OCI-M2 (cell line): ENCODE results near the gene DSCAM.
"Not testable (repeated sequence)": the region's sequence is repeated elsewhere in the genome, so short reads cannot be mapped to it uniquely, and the experiment has no call there.

ENCODE experiments used
- DNase-seq: peaks from one replicate; lab custom pipeline; 2025; ENCODE audit not compliant: unreplicated experiment; lab: John Stamatoyannopoulos, UW

The DSCAM gene

GRCh38 chr21:40846587-40847411 is at the start of gene DSCAM:
Gene DSCAM (minus strand): TSS chr21:40847158. CDS start chr21:40846661, 497 bp downstream.
- no peak for DNase-seq

GRCh38 chr21:40895697-40896096 is 48.7 kb upstream of the DSCAM start:
- not testable (repeated sequence) for DNase-seq

- DNase-seq, result no peak
Measured at GRCh38 chr21:40886931-40887330, 40.0 kb upstream of the DSCAM start.

- DNase-seq, result no peak
Measured at GRCh38 chr21:40886006-40886405, 39.0 kb upstream of the DSCAM start.

GRCh38 chr21:40882192-40882915 is 35.4 kb upstream of the DSCAM start:
- no peak for DNase-seq

- DNase-seq, result no peak
Measured at GRCh38 chr21:40881767-40882166, 34.8 kb upstream of the DSCAM start.

- no peak for DNase-seq
Measured at GRCh38 chr21:40871099-40871498, 24.1 kb upstream of the DSCAM start.

- DNase-seq, result no peak
Measured at GRCh38 chr21:40863839-40864238, 16.9 kb upstream of the DSCAM start.

- DNase-seq, result no peak
Measured at GRCh38 chr21:40858517-40858916, 11.6 kb upstream of the DSCAM start.

- no peak for DNase-seq
Measured at GRCh38 chr21:40853956-40854688, 7.2 kb upstream of the DSCAM start.

GRCh38 chr21:40852563-40852962 is 5.6 kb upstream of the DSCAM start:
- DNase-seq, result no peak

GRCh38 chr21:40851749-40852148 is 4.8 kb upstream of the DSCAM start:
- DNase-seq, result no peak

GRCh38 chr21:40850071-40850470 is 3.1 kb upstream of the DSCAM start:
- DNase-seq, result no peak

- no peak for DNase-seq
Measured at GRCh38 chr21:40847951-40848350, 993 bp upstream of the DSCAM start.

GRCh38 chr21:40846103-40846502 is 855 bp downstream of the DSCAM start:
- DNase-seq, result no peak

- DNase-seq, result no peak
Measured at GRCh38 chr21:40845441-40845995, 1.4 kb downstream of the DSCAM start.

- no peak for DNase-seq
Measured at GRCh38 chr21:40844935-40845334, 2.0 kb downstream of the DSCAM start.

- no peak for DNase-seq
Measured at GRCh38 chr21:40842197-40842552, 4.8 kb downstream of the DSCAM start.

- no peak for DNase-seq
Measured at GRCh38 chr21:40841524-40842196, 5.3 kb downstream of the DSCAM start.

GRCh38 chr21:40840401-40841125 is 6.4 kb downstream of the DSCAM start:
- no peak for DNase-seq
